IPS-11a (cell line): ENCODE results near the gene GALK1.

ENCODE experiments used
- H3K4me3 ChIP-seq: one replicate; pipeline ENCODE4 v1.5.1; 2013; ENCODE audit warnings: low read depth, low read length, control low read depth

Gene GALK1

DNA sequence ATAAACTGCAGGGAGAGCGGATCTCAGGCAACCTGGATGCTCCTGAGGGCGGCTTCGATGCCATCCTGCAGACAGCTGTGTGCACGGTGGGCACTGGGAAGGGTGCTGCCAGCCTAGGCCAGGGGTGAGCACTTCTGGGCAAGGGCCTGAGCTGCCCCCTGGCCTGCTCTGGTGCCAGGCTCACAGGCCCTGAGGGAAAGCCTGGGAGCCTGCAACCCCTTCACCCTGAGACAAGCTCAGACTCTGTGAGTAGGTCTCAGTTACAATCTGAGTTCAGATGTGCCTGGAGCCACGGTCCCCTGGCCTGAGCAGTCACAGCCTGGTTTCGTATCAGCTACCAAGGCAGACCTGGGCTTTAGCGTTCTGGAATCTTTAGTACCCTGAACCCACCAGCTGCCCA lies 35.6 kb downstream of the GALK1 start:
- H3K4me3 ChIP-seq: no peak overlapping the region

DNA sequence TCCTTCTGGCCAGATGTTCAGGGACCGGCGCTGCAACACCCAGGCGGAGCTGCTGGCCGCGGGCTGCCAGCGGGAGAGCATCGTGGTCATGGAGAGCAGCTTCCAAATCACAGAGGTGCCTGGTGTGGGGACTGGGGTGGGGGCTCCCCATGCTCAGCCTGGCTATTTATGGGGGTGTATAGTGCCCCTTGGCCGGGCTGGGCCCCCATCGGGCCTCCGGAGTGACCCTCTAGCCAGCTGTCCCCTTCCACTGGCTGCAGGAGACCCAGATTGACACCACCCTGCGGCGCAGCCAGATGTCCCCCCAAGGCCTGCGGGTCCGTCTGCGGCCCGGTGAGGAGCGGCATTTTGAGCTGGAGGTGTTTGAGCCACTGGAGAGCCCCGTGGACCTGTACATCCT lies 37.6 kb downstream of the GALK1 start:
- no peak overlapping the region for H3K4me3 ChIP-seq

DNA sequence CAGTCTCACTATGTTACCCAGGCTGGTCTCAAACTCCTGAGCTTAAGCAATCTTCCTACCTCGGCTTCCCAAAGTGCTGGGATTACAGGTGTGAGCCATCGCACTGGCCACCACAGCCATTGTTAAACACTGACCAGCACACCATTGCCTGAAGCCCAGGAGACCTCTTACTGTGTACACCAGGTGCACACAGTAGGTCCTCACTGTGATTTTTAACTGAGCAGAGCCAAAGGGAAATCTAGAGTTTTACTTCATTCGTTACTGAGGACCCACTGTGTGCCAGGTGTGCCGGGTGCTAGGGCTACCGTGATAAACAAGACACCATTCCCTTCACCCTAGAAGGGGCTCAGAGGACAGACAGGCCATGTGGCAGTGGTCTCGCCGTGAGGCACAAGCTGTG lies 39.5 kb downstream of the GALK1 start:
- no peak overlapping the region for H3K4me3 ChIP-seq

DNA sequence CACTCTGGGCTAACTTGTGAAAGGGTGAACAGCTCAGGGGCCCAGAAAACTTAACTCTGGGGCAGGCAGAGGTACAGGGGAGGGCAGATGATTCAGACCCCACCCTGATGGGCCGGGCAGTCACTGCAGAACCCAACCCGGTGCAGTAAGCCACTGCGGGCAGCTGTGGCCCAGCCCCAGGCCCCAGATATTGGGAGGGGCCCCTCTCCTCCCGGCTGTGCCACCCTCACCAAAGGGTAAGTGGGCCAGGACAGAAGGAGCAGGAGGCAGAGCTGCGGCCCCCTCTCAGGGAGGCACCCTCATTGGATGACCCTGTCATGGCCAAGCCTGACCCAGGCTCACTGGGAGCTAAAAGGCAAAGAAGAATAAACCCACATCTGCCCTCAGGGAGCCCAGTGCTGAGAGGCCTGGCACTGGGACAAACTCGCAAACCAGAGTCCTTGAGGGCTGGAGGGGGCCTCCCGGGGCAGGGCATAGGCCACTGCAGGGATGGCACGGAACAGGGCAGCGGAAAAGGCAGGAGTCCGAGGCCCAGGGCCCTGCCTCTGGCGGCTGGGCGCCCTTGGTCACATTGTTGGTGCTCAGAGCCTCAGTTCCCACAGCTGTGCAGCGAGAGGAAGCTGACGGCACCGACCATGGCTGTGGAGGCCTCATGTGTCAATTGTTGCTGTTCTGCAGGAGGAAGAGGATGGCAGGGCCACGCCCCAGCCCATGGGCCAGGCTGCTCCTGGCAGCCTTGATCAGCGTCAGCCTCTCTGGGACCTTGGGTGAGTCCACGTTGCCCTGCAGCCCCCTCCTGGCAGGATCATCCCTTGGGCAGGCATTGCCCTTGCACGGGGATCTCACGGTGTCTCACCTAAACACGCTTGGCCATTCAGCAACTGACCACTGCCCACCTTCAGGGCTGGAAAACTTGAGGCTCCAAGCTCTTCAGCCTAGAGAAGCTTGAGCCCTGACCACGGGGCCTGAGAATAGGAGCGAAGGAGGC lies 40.7 kb downstream of the GALK1 start:
- H3K4me3 ChIP-seq: no peak overlapping the region

DNA sequence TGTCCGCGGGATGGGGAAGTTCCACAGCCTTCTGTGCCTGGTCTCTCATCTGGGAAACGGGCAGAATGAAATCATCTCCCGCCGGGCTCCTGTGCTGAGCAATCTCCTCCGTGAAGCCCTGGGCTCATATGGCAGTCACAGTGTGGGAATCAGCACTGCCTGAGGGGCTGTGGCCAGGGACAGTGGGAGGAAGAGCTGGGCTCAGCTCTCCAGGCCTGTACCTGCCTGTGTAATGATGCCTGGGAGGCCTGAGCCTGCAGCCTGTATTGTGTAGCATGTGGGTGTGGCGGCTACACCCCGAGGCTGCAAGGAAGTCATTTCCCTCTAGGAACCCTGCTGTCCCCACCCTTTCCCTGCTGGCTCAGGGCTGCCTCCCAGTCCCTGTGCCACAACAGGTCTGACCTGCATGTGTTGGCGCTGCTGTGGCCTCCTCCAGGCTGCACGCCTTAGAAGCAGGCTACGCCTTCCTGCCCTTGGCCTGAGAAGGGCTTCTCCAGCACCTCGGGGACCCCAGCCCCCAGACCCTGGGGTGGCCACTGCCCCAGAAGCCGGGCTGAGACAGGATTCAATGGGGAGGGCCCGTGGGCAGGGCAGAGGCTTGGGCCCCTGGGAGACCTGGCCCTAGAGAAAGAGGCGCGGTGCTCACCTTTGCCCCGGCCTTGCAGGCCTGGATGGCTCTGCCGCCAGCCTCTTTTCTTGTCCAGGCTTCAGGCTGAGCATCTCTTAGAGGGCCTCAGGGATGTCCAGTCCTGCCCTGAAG lies 41.6 kb downstream of the GALK1 start:
- no peak overlapping the region for H3K4me3 ChIP-seq

DNA sequence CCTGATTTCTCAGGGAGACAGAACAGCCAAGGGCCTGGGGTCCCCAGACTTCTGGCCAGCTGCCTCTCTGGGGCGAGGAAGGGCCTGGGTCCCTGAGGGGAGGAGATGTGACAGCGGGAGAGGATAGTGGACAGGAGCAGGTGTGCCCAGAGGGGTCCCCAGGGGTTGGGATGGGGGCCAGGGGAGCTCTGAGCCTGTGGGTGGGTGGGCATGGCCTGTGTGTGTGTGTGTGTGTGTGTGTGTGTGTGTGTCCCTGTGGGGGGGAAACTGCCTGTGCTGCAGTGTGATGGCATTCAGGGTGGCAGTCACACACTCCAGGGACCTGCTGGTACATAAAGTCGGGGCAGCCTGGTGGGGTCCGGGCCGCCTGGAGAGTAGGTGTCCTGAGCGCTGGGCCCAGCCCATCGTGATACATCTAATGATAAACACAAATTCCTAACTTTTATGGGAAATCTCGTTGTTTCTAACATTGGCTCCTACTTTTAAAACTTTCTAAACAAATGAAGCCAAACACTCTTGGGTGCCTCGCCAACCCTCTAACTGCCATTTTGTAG lies 42.4 kb downstream of the GALK1 start:
- no peak overlapping the region for H3K4me3 ChIP-seq

DNA sequence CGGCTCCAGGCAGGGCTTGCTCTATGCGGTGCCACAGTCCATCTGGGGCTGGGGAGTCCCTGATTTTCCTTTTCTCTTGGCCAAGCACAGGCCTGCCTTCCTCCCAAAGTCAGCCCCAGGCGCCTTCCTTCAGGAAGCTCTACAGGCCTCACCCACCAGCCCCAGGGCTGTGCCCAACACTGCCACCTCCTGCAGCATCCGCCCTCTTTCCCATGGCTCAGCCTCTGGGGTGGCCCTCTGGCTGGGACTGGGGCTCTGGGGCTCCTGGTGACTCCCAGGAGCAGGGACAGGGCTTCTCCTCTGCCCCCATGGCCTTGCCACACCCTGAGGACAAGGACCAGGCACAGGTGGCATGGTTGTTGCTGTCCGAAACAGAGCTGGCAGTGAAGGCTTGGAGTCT lies 42.9 kb downstream of the GALK1 start:
- H3K4me3 ChIP-seq: no peak overlapping the region

DNA sequence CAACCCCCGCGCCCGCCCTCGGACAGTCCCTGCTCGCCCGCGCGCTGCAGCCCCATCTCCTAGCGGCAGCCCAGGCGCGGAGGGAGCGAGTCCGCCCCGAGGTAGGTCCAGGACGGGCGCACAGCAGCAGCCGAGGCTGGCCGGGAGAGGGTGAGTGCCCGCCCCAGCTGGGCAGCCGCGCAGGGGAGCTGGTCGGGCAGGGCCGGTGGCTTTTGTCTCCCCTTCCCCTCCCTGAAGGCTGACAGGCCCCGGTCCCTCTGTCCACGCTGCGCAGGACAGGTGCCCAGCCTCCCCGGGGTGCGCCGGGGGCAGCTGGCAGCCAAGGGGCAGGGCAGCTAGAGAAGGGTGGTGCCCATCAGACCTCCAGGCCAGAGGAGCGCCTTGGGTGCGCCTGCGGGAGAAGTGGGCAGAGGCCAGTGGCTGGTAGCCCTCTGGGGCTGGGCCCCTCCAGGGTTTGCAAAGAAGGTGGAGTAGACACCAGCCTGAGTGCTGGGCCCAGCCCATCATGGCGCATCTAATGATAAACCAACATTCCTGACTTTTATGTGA lies 43.5 kb downstream of the GALK1 start:
- H3K4me3 ChIP-seq: peak overlapping the region; percentile 50

DNA sequence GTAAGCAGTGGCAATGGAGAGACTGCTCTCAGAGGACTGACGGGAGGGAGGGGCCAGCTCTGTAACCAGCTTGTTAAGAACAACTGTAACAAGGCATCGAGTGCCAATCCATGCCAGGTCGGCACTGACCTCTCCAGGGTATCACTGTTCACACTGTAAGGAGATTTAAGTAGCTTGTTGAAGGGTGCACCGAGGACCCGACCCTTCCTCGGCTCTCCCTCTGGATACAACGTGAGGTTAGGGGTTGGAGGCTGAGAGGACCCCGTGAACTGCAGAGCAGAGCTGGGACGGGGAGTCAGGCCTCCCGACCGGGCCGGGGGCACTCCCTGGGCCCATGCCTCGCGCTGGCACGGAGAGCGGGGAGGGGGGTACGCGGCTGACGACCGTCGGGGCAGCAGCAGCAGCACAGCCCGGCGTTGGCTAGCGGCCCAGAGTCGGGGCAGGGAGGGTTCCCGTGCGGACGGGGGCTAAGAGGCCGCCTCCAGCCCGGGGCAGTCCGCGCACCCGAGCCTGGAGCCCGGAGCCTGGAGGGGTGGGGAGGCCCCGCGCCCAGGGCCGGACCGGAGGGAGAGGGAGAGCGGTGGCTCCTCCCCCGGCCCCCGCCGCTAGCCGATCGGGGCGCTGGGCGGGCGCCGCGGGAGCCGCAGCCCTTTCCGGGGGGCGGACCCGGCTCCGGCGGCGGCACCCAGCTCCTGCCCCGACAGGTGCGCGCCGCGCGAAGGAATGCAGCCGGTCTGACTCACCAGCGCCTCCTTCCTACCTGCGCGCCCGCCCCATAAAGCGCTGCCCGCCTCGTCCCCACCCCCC lies 44.1 kb downstream of the GALK1 start, which contains the start of gene ITGB4:
Gene ITGB4 (plus strand): TSS at position 804 of the 807 bp plus-strand sequence. CDS start 3,245 bp downstream, outside the sequence.
- H3K4me3 ChIP-seq: peak within 1 kb of the TSS; percentile 50

DNA sequence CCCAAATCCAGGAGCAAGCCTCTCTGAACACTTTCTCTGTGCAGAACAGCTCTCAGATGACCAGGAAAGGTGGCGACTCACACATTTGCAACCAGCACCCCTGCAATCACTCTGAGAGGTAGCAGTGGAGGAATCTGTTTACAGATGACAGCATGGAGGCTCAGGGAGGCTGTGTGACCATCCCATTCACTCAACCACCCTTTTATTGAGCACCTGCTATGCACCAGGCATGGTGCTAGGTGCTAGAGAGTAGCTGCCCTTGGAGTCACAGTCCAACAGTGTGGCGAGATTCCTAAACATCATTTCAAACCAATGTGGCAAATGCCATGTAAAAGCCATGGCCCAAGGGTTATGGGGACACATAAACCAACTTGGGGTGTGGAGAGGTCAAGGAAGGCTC lies 45.3 kb downstream of the GALK1 start:
- no peak overlapping the region for H3K4me3 ChIP-seq

DNA sequence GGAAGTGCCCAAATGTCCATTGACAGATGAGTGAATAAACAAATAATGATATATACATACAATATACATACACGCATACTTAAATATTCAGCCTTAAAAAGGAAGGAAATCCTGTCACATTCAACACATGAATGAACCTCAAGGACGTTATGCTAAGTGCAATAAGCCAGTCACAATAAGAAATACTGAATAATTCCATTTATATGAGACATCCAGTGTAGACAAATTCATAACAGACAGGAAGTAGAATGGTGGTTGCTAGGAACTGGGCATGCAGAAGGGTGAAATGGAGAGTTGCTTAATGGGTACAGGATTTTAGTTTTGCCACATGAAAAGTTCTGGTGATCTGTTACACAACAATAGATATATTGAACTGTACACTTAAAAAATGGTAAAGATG lies 52.5 kb downstream of the GALK1 start:
- no peak overlapping the region for H3K4me3 ChIP-seq
